MCF 10A (cell line): ENCODE measurements around the gene SPDYE1. TPM values are rescaled to one million over a fixed set of nuclear protein-coding genes. Genes with fewer than 3 reads are reported as not detected.

Experiments used
- BruUV-seq: library from RNA; stranded (reverse); fragments of 400-500 nt; replicated peaks from 2 replicates; lab custom pipeline; 2021; lab: Mats Ljungman, UMichigan
- CTCF ChIA-PET: fragments of 300-600 bp; sonication (Branson Sonifier 250); formaldehyde crosslinking; extraction: SDS; loops from one replicate; lab custom pipeline; 2021; ENCODE audit warnings: antibody characterized with exemption, inconsistent platforms; lab: Yijun Ruan, JAX
- POLR2A ChIA-PET: fragments of 300-600, 350-650 bp; sonication (Branson Sonifier 250); formaldehyde crosslinking; extraction: SDS; loops from one replicate; lab custom pipeline; 2020; ENCODE audit warnings: antibody characterized with exemption, inconsistent platforms; lab: Yijun Ruan, JAX
- DNase-seq: peaks from one replicate; pipeline ENCODE4 v3.0.0-alpha.2; 2018; ENCODE audit not compliant: unreplicated experiment
- H3K27ac Mint-ChIP-seq: one replicate; pipeline ENCODE4 v1.8.0; 2022; ENCODE audit warnings: mild to moderate bottlenecking, low read depth, mixed read lengths; ENCODE audit not compliant: unreplicated experiment
- H3K27me3 Mint-ChIP-seq: one replicate; pipeline ENCODE4 v1.8.0; 2022; ENCODE audit warnings: mixed read lengths; ENCODE audit not compliant: insufficient read depth, unreplicated experiment
- H3K36me3 Mint-ChIP-seq: one replicate; pipeline ENCODE4 v1.8.0; 2022; ENCODE audit warnings: mild to moderate bottlenecking, moderate library complexity, mixed read lengths; ENCODE audit not compliant: insufficient read depth, unreplicated experiment
- H3K4me1 Mint-ChIP-seq: one replicate; pipeline ENCODE4 v1.8.0; 2022; ENCODE audit warnings: mixed read lengths; ENCODE audit not compliant: insufficient read depth, unreplicated experiment
- H3K4me3 Mint-ChIP-seq: one replicate; pipeline ENCODE4 v1.8.0; 2022; ENCODE audit warnings: mild to moderate bottlenecking, moderate library complexity, mixed read lengths; ENCODE audit not compliant: unreplicated experiment
- H3K9me3 Mint-ChIP-seq: one replicate; pipeline ENCODE4 v1.8.0; 2022; ENCODE audit warnings: mixed read lengths; ENCODE audit not compliant: unreplicated experiment
- CTCF ChIP-seq: fragments of 200-600 bp; IDR thresholded peaks from one replicate; pipeline ENCODE4 v1.8.0; 2022; ENCODE audit warnings: antibody characterized with exemption, mild to moderate bottlenecking; ENCODE audit not compliant: unreplicated experiment
- intact Hi-C: fragments of 100-400 bp; cut with micrococcal nuclease; formaldehyde crosslinking; loops from 2 replicates; pipeline ENCODE4 v1.14.1; 2022
- total RNA-seq: library from RNA; stranded (reverse); gene quantifications from 2 replicates; pipeline ENCODE4 v1.2.3, GENCODE V29; 2022

The SPDYE1 gene
- total RNA-seq, 1 experiment from 2014 or later, result not detected

- ChIA-PET CTCF (interaction anchor here (0.6 to 0.7 kb wide), 2 partner anchors 159 to 624 kb away, joined by 3 read pairs; no protein-coding TSS in a partner anchor), POLR2A (interaction anchor here (1.2 kb wide), 1 partner anchor 18 kb away, joined by 5 read pairs; no protein-coding TSS in a partner anchor)
- intact Hi-C loops, result no loop called here
- no peak overlapping the region for H3K27ac Mint-ChIP-seq
- no peak for DNase-seq
- no peaks in the 10 kb centered on the region for H3K27me3 Mint-ChIP-seq
- H3K36me3 Mint-ChIP-seq, result peaks cover 39% of the 10 kb centered on the region
- TF ChIP-seq CTCF, result no peak
- H3K4me1 Mint-ChIP-seq, result peaks cover 26% of the 10 kb centered on the region
- H3K9me3 Mint-ChIP-seq, result no peaks in the 10 kb centered on the region
- H3K4me3 Mint-ChIP-seq, result no peak overlapping the region
- BruUV-seq, result no TSS peak
Observed at GRCh38 chr7:44050121-44050914, 52.6 kb downstream of the SPDYE1 start.

GRCh38 chr7:44050915-44051560 lies 53.3 kb downstream of the SPDYE1 start:
- Mint-ChIP-seq H3K4me3 (no peak overlapping the region), H3K36me3 (peaks cover 46% of the 10 kb centered on the region), H3K4me1 (peaks cover 21% of the 10 kb centered on the region), H3K27ac (no peak overlapping the region), H3K27me3 (no peaks in the 10 kb centered on the region), H3K9me3 (no peaks in the 10 kb centered on the region)
- no TSS peak for BruUV-seq
- intact Hi-C loops, result no loop called here
- ChIA-PET CTCF (interaction anchor here (0.7 kb wide), 1 partner anchor 159 kb away, joined by 3 read pairs; no protein-coding TSS in a partner anchor), POLR2A (interaction anchor here (1.2 to 1.4 kb wide), 3 partner anchors 17 to 20 kb away, joined by 3 to 5 read pairs (median 5); no protein-coding TSS in a partner anchor)
- no peak for DNase-seq
- no peak for TF ChIP-seq CTCF

- ChIA-PET POLR2A (interaction anchor here (1.0 to 2.1 kb wide), 4 partner anchors 7 to 19 kb away, joined by 3 to 12 read pairs (median 4); partner anchors contain the start of gene DBNL), CTCF (no interaction called here)
- Mint-ChIP-seq H3K27me3 (no peaks in the 10 kb centered on the region), H3K36me3 (peaks cover 44% of the 10 kb centered on the region), H3K9me3 (no peaks in the 10 kb centered on the region), H3K27ac (no peak overlapping the region), H3K4me1 (peaks cover 14% of the 10 kb centered on the region), H3K4me3 (no peak overlapping the region)
- intact Hi-C loops, result no loop called here
- no peak for TF ChIP-seq CTCF
- BruUV-seq, result no TSS peak
- no peak for DNase-seq
Observed at GRCh38 chr7:44051611-44052220, 54.0 kb downstream of the SPDYE1 start.
